Endodermal cell (in vitro differentiated cells): ENCODE results near the gene WSB1. TPM values are rescaled to one million over a fixed set of nuclear protein-coding genes. Genes with fewer than 3 reads are reported as not detected.

ENCODE experiments used
- DNase-seq: peaks from one replicate; pipeline ENCODE4 v3.0.0-alpha.2; 2017
- H3K27ac ChIP-seq: 2 replicates; pipeline ENCODE4 v1.5.1; 2013; ENCODE audit warnings: mild to moderate bottlenecking, low read depth, low read length, moderate library complexity
- H3K27me3 ChIP-seq: 2 replicates; pipeline ENCODE4 v1.6.1; 2013; ENCODE audit warnings: mild to moderate bottlenecking, low read length, moderate library complexity; ENCODE audit not compliant: insufficient read depth, control insufficient read depth, poor library complexity, severe bottlenecking
- H3K36me3 ChIP-seq: 2 replicates; pipeline ENCODE4 v1.7.0; 2013; ENCODE audit warnings: mild to moderate bottlenecking, low read length, moderate library complexity; ENCODE audit not compliant: control insufficient read depth, insufficient read depth
- H3K4me1 ChIP-seq: one replicate; pipeline ENCODE4 v1.7.0; 2013; ENCODE audit warnings: low read length; ENCODE audit not compliant: control insufficient read depth, insufficient read depth
- H3K4me3 ChIP-seq: 2 replicates; pipeline ENCODE4 v1.5.1; 2013; ENCODE audit warnings: mild to moderate bottlenecking, low read length, moderate library complexity
- H3K9ac ChIP-seq: 2 replicates; pipeline ENCODE4 v1.6.1; 2013; ENCODE audit warnings: mild to moderate bottlenecking, low read length, moderate library complexity; ENCODE audit not compliant: poor library complexity, severe bottlenecking; ENCODE audit errors: extremely low read depth
- H3K9me3 ChIP-seq: 2 replicates; pipeline ENCODE4 v1.6.1; 2013; ENCODE audit warnings: mild to moderate bottlenecking, low read length, moderate library complexity; ENCODE audit not compliant: control insufficient read depth
- H3K27ac Mint-ChIP-seq: 2 replicates; pipeline ENCODE4 v1.8.0; 2020; ENCODE audit warnings: mixed read lengths
- H3K27me3 Mint-ChIP-seq: 2 replicates; pipeline ENCODE4 v1.8.0; 2021; ENCODE audit warnings: mild to moderate bottlenecking, mixed read lengths; ENCODE audit not compliant: insufficient read depth
- H3K36me3 Mint-ChIP-seq: 2 replicates; pipeline ENCODE4 v1.8.0; 2020; ENCODE audit warnings: low read depth, mixed read lengths
- H3K4me1 Mint-ChIP-seq: 2 replicates; pipeline ENCODE4 v1.8.0; 2020; ENCODE audit warnings: mixed read lengths
- H3K4me3 Mint-ChIP-seq: 2 replicates; pipeline ENCODE4 v1.8.0; 2020; ENCODE audit warnings: mild to moderate bottlenecking, moderate library complexity, mixed read lengths
- H3K9me3 Mint-ChIP-seq: 2 replicates; pipeline ENCODE4 v1.8.0; 2020; ENCODE audit warnings: mild to moderate bottlenecking, mixed read lengths
- CTCF ChIP-seq: fragments of 200-600 bp; sonication (generic); conservative IDR thresholded peaks from 2 replicates; pipeline ENCODE4 v1.5.0; 2021; ENCODE audit warnings: antibody characterized with exemption, mild to moderate bottlenecking
- WGBS, 2 experiments: methylation state at CpG; one replicate each; pipeline versions ENCODE4 v1.1.5 to v1.1.7; 2013; ENCODE audit warnings: missing lambda C conversion rate in 2 of 2, mixed read lengths in 1 of 2; ENCODE audit not compliant: insufficient coverage in 1 of 2, insufficient read length in 1 of 2; 5-methylcytosine and 5-hydroxymethylcytosine counted together
- total RNA-seq, 2 donors: library from RNA; stranded (reverse); fragmentation: NEBNext Ultra II Directional in 1 of 2; extraction: Animal tissue kit (Norgen Biotek cat#: 25700) in 1 of 2; gene quantifications; 2 replicates in 1 of 2; 3 replicates in 1 of 2; pipeline ENCODE4 v1.2.1, GENCODE V29; 2021

The WSB1 gene
- total RNA-seq, 2 donors from 2014 or later, result 236 to 270 TPM

GRCh38 chr17:27268394-27269085, 25.4 kb upstream of the WSB1 start:
- no peak for DNase-seq
- 78 to 81% methylated on average over 4 to 6 of the region's 6 CpGs for WGBS, 2 experiments
- no peak for TF ChIP-seq CTCF
- H3K9me3 Mint-ChIP-seq, result no peaks in the 10 kb centered on the region
- Histone ChIP-seq H3K9ac (no peak overlapping the region), H3K9me3 (no peaks in the 10 kb centered on the region), H3K36me3 (no peaks in the 10 kb centered on the region), H3K27ac (no peak overlapping the region), H3K27me3 (no peaks in the 10 kb centered on the region), H3K4me3 (no peak overlapping the region), H3K4me1 (no peaks in the 10 kb centered on the region)
- no peaks in the 10 kb centered on the region for H3K36me3 Mint-ChIP-seq
- peaks cover 20% of the 10 kb centered on the region for H3K27me3 Mint-ChIP-seq
- H3K4me1 Mint-ChIP-seq, result no peaks in the 10 kb centered on the region
- no peak overlapping the region for H3K4me3 Mint-ChIP-seq
- no peak overlapping the region for H3K27ac Mint-ChIP-seq

- Mint-ChIP-seq H3K36me3 (no peaks in the 10 kb centered on the region), H3K4me1 (no peaks in the 10 kb centered on the region)
- H3K27me3 ChIP-seq, result no peaks in the 10 kb centered on the region
Observed at GRCh38 chr17:27269201-27269600, 24.7 kb upstream of the WSB1 start.

GRCh38 chr17:27269974-27270373, 23.9 kb upstream of the WSB1 start:
- H3K9me3 ChIP-seq, result no peaks in the 10 kb centered on the region
- Mint-ChIP-seq H3K9me3 (no peaks in the 10 kb centered on the region), H3K4me3 (no peak overlapping the region), H3K27ac (no peak overlapping the region), H3K27me3 (peaks cover 20% of the 10 kb centered on the region), H3K36me3 (no peaks in the 10 kb centered on the region), H3K4me1 (no peaks in the 10 kb centered on the region)
- TF ChIP-seq CTCF, result no peak
- H3K27me3 ChIP-seq, result no peaks in the 10 kb centered on the region
- no peak overlapping the region for H3K4me3 ChIP-seq
- H3K4me1 ChIP-seq, result no peaks in the 10 kb centered on the region
- 69 to 81% methylated on average over 7 of the region's 7 CpGs for WGBS, 2 experiments
- H3K36me3 ChIP-seq, result no peaks in the 10 kb centered on the region
- peak; percentile 65 for DNase-seq
- H3K9ac ChIP-seq, result no peak overlapping the region
- H3K27ac ChIP-seq, result no peak overlapping the region

More at GRCh38 chr17:27269201-27269600, 24.7 kb upstream of the WSB1 start:
- H3K4me3 Mint-ChIP-seq, result no peak overlapping the region
- H3K9ac ChIP-seq, result no peak overlapping the region
- no peaks in the 10 kb centered on the region for H3K9me3 ChIP-seq
- no peaks in the 10 kb centered on the region for H3K36me3 ChIP-seq
- no peak overlapping the region for H3K27ac Mint-ChIP-seq
- TF ChIP-seq CTCF, result no peak
- peaks cover 20% of the 10 kb centered on the region for H3K27me3 Mint-ChIP-seq
- no peak for DNase-seq
- H3K4me3 ChIP-seq, result no peak overlapping the region
- no peaks in the 10 kb centered on the region for H3K4me1 ChIP-seq
- 71 to 85% methylated on average over 1 of the region's 1 CpG for WGBS, 2 experiments
- no peak overlapping the region for H3K27ac ChIP-seq
- H3K9me3 Mint-ChIP-seq, result no peaks in the 10 kb centered on the region
